Lower leg skin (tissue), 3 donors: ENCODE data around the gene CPPED1.

Experiments
- POLR2A ChIP-seq, 2 donors: fragments of 450-650 bp; IDR thresholded peaks; one replicate each; pipeline ENCODE4 v1.6.1; 2016 to 2017; ENCODE audit warnings: antibody characterized with exemption in 2 of 2, mild to moderate bottlenecking in 1 of 2, moderate library complexity in 1 of 2
- TF ChIP-seq, protein P1 (sequence below), 3 donors: fragments of 450-650 bp; IDR thresholded peaks; one replicate each; pipeline ENCODE4 v1.5.1; 2016; ENCODE audit warnings: antibody characterized with exemption in 3 of 3, mild to moderate bottlenecking in 3 of 3, moderate library complexity in 2 of 3

DNA sequence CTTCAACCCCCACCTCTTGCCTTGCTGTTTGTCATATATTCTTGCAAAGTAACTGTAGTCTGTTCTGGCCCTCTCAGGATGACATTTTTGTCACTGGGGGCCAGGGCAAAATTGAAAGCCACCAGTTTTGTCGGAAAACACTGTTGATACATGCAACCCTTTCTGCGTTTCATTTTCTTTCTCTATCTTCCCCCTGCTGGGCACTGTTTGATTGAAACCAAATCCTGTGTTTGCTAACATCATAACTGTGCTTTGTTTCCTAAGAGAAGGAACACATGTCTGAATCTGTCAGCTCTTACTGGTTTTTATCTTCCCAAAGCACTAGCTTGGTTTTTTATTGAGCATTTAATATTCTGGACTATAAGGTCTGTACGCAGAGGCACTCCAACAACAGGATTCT lies 11.7 kb upstream of the CPPED1 start:
- TF ChIP-seq POLR2A (IDR thresholded peaks at IDR 0.05): no peak
- TF ChIP-seq, protein P1, sequence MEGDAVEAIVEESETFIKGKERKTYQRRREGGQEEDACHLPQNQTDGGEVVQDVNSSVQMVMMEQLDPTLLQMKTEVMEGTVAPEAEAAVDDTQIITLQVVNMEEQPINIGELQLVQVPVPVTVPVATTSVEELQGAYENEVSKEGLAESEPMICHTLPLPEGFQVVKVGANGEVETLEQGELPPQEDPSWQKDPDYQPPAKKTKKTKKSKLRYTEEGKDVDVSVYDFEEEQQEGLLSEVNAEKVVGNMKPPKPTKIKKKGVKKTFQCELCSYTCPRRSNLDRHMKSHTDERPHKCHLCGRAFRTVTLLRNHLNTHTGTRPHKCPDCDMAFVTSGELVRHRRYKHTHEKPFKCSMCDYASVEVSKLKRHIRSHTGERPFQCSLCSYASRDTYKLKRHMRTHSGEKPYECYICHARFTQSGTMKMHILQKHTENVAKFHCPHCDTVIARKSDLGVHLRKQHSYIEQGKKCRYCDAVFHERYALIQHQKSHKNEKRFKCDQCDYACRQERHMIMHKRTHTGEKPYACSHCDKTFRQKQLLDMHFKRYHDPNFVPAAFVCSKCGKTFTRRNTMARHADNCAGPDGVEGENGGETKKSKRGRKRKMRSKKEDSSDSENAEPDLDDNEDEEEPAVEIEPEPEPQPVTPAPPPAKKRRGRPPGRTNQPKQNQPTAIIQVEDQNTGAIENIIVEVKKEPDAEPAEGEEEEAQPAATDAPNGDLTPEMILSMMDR (IDR thresholded peaks at IDR 0.05): no peak
